ENCODE results near the gene WDR5. TPM values are rescaled to one million over a fixed set of nuclear protein-coding genes. Genes with fewer than 3 reads are reported as not detected.

WDR5 gene
- total and polyA plus RNA-seq, 2 experiments from 2014 or later: 37.0 to 56.6 TPM

GRCh38 chr9:134145262-134145661, 9.4 kb downstream of the WDR5 start:
- peaks cover 82% of the 10 kb centered on the region for H3K36me3 Mint-ChIP-seq (ENCODE audit: low read depth)
- H3K4me1 Mint-ChIP-seq: no peaks in the 10 kb centered on the region
- DNase-seq (ENCODE audit: low spot score) (no peak), ATAC-seq (no peak)
- no peaks in the 10 kb centered on the region for H3K9me3 Mint-ChIP-seq
- TF ChIP-seq POLR2AphosphoS5 (IDR thresholded peaks at IDR 0.05; ENCODE audit: low read depth) (no peak), EZH2 (IDR thresholded peaks at IDR 0.05; ENCODE audit: low read depth, unreplicated experiment) (no peak), STAT1 (IDR thresholded peaks at IDR 0.05; ENCODE audit: unreplicated experiment) (no peak), ZNF331 (CRISPR knock-in tag; IDR thresholded peaks at IDR 0.05; ENCODE audit: low read depth) (no peak), CREB1 (CRISPR knock-in tag; IDR thresholded peaks at IDR 0.05; ENCODE audit: low read depth) (no peak), REST (IDR thresholded peaks at IDR 0.05; ENCODE audit: unreplicated experiment) (no peak), JUNB (IDR thresholded peaks at IDR 0.05; ENCODE audit: unreplicated experiment) (no peak), ZNF462 (CRISPR knock-in tag; IDR thresholded peaks at IDR 0.05) (no peak), CTCF (conservative IDR thresholded peaks at IDR 0.05; ENCODE audit: low read depth in 2 of 2) (no peak), EZH2phosphoT487 (IDR thresholded peaks at IDR 0.05; ENCODE audit: unreplicated experiment) (no peak), ZNF114 (CRISPR knock-in tag; IDR thresholded peaks at IDR 0.05) (no peak), ETS1 (IDR thresholded peaks at IDR 0.05) (no peak), NANOG (IDR thresholded peaks at IDR 0.05; ENCODE audit: borderline replicate concordance) (no peak)
- Histone ChIP-seq H3K4me1 (ENCODE audit: insufficient read depth) (no peaks in the 10 kb centered on the region), H2AFZ (no peak overlapping the region), H3F3A (replicated peaks; ENCODE audit: low read depth) (no peaks in the 10 kb centered on the region), H3K4me2 (no peak overlapping the region), H3K36me3 (ENCODE audit: insufficient read depth) (peaks cover 37% of the 10 kb centered on the region), H3K4me3 (no peak overlapping the region), H3K9me2 (ENCODE audit: insufficient read depth) (no peaks in the 10 kb centered on the region), H3K79me2 (replicated peaks; ENCODE audit: insufficient read depth) (peaks cover 10% of the 10 kb centered on the region), H3K27me3 (ENCODE audit: insufficient read depth) (no peaks in the 10 kb centered on the region), H4K20me1 (replicated peaks; ENCODE audit: insufficient read depth) (peaks cover 2% of the 10 kb centered on the region), H3K27ac (ENCODE audit: low read depth) (no peak overlapping the region)
- H3K27me3 Mint-ChIP-seq (ENCODE audit: insufficient read depth, low read depth, poor library complexity): peaks cover 8% of the 10 kb centered on the region
- no peak overlapping the region for H3K4me3 Mint-ChIP-seq
- H3K27ac Mint-ChIP-seq: no peak overlapping the region
